ENCODE data around the gene BMF.
"Not testable (repeated sequence)": the region's sequence is repeated elsewhere in the genome, so short reads cannot be mapped to it uniquely, and the experiment has no call there.

BMF gene

DNA sequence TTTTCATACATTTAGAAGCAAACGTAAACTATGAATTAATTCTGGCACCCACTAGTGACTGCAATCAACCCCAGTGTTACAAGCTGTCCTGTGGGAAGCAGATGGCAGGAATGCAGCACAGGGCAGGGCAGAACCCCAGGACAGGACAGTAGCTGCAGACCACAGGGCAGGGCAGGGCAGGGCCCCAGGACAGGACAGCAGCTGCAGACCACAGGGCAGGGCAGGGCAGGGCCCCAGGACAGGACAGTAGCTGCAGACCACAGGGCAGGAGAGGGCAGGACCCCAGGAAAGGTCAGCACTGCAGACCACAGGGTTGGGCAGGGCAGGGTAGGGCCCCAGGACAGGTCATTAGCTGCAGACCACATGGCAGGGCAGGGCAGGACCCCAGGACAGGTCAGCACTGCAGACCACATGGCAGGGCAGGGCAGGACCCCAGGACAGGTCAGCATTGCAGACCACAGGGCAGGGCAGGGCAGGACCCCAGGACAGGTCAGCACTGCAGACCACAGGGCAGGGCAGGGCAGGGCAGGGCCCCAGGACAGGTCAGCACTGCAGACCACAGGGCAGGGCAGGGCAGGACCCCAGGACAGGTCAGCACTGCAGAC, 27.3 kb upstream of the BMF start:
- not testable (repeated sequence) for H3K9me3 Mint-ChIP-seq; H3K27me3 Mint-ChIP-seq; H3K27ac Mint-ChIP-seq; H3K4me1 Mint-ChIP-seq; H3K4me3 Mint-ChIP-seq; DNase-seq; ATAC-seq; H3K36me3 Mint-ChIP-seq (ENCODE audit: low read depth)

DNA sequence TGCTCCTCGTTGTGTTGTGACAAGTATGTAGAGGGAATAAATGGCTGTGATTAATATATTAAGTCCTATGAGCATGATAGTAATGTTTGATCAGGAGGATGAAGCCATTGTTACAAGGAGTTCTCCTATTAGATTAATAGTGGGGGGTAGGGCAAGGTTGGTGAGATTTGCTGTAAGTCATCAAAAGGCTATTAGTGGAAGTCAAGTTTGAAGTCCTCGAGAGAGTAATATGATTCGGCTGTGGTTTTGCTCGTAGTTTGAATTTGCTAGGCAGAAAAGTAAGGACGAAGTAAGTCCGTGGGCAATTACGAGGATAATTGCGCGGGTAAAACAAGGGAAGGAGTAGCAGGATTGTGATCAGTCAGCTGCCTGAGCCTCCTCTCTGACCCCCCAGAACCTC, 26.2 kb upstream of the BMF start:
- no peaks in the 10 kb centered on the region for H3K36me3 Mint-ChIP-seq (ENCODE audit: low read depth)
- DNase-seq: no peak
- ATAC-seq: no peak
- no peak overlapping the region for H3K27ac Mint-ChIP-seq
- H3K4me1 Mint-ChIP-seq: no peaks in the 10 kb centered on the region
- no peaks in the 10 kb centered on the region for H3K27me3 Mint-ChIP-seq
- H3K9me3 Mint-ChIP-seq: no peaks in the 10 kb centered on the region
- H3K4me3 Mint-ChIP-seq: no peak overlapping the region

DNA sequence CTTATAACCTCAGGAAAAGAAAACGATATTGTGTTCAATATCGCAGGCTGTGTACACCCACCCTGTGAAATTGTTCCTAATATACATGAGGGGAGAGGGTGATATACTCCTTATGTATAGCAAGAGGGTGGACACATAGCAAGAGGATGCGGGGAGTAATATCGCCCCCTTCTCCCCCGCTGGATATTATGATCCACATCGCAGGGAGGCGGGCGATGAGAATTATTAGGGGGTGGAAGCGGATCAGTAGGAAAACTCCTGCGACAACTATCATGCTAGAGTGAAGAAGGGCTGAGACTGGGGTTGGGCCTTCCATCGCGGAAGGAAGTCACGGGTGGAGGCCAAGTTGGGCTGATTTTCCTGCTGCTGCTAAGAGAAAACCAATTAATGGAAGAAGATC, 24.9 kb upstream of the BMF start:
- Mint-ChIP-seq H3K9me3 (no peaks in the 10 kb centered on the region), H3K36me3 (ENCODE audit: low read depth) (no peaks in the 10 kb centered on the region), H3K27me3 (no peaks in the 10 kb centered on the region), H3K4me1 (no peaks in the 10 kb centered on the region), H3K27ac (no peak overlapping the region), H3K4me3 (no peak overlapping the region)
- ATAC-seq (no peak), DNase-seq (no peak)

DNA sequence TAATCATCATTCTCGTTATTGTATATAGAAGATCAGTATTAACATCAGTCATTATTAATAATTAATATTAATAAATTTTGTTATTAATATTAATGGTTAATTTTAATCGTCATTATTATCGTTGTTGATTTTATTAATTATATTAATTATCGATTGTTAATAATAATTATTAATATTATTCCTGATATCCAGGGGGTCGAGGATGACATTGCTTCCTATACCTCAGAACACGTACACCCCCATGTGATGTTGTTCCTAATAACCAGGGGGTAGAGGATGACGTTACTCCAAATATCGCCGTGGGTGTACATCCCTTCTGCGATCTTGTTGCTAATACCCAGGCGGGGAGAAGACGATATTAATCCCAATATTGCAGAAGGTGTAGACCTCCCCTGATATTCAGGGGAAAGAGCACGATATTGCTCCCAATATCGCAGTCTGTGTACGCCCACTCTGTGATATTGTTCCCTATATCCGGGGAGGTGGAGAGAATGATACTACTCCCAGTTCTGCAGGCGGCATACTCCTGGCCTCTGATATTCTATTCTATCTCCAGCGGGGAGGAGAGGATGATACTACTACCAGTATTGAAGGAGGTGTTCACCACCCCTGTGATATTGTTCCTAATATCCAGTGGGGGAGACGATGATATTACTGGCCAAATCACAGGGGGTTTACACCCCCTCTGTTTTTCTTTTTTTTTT, 22.3 kb upstream of the BMF start:
- no peaks in the 10 kb centered on the region for H3K4me1 Mint-ChIP-seq
- H3K4me3 Mint-ChIP-seq: no peak overlapping the region
- ATAC-seq: no peak
- DNase-seq: no peak
- no peaks in the 10 kb centered on the region for H3K27me3 Mint-ChIP-seq
- no peaks in the 10 kb centered on the region for H3K36me3 Mint-ChIP-seq (ENCODE audit: low read depth)
- H3K27ac Mint-ChIP-seq: peak overlapping the region; percentile 62
- H3K9me3 Mint-ChIP-seq: no peaks in the 10 kb centered on the region

DNA sequence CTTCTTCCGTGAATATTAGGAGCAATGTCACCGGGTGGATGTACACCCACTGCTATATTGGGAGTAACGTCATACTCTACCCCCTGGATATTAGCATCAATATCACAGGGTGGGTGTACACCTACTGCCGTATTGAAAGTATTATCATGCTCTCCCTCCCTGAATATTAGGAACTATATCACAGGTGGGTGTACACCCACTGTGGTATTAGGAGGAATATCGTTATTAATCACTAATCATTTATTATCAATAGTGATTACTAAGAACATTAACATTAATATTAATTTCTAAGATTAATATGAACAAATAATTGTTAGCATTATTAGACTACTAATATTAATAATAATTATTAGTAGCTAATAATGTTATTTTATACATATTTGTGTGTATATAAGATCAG, 21.4 kb upstream of the BMF start:
- ATAC-seq: no peak
- Mint-ChIP-seq H3K27me3 (no peaks in the 10 kb centered on the region), H3K36me3 (ENCODE audit: low read depth) (no peaks in the 10 kb centered on the region), H3K9me3 (no peaks in the 10 kb centered on the region), H3K4me3 (no peak overlapping the region), H3K27ac (no peak overlapping the region), H3K4me1 (no peaks in the 10 kb centered on the region)
- no peak for DNase-seq

DNA sequence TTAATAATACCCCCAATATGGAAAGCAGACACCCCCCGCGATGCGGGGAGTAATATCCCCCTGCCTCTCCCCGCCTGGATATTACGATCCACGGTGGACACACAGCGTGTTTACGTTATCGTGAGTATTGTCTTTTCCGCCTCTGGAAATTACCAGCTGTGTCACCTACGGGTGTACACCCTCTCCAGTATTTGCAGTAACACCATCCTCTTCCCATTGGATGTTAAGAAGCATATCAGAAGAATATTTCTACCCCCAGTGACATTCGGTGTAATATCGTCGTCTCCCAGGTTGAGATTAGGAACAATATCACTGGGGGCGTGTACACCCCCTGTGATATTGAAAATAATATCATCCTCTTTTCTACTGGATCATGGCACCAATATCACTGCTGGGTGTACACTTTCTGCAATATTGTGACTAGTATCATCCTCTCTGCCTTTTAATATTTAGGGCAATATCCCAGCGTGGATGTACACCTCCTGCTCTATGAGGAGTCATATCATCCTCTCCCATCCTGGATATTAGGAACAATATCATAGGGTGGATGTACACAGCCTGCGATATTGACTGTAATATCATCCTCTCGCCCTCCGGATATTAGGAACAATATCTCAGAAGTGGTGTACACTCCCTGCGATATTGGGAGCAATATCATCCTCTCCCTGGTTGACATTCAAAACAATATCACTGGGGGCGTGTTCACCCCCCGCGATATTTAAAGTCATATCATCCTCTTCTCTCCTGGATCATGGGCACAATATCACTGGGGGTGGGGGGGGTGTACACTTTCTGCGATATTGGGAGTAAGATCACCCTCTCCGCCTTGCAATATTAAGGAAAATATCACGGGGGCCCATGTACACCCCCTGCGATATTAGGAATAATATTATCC, 20.3 kb upstream of the BMF start:
- Mint-ChIP-seq H3K36me3 (ENCODE audit: low read depth) (no peaks in the 10 kb centered on the region), H3K27ac (no peak overlapping the region), H3K4me1 (no peaks in the 10 kb centered on the region), H3K27me3 (no peaks in the 10 kb centered on the region), H3K4me3 (no peak overlapping the region), H3K9me3 (no peaks in the 10 kb centered on the region)
- no peak for ATAC-seq
- DNase-seq: no peak

DNA sequence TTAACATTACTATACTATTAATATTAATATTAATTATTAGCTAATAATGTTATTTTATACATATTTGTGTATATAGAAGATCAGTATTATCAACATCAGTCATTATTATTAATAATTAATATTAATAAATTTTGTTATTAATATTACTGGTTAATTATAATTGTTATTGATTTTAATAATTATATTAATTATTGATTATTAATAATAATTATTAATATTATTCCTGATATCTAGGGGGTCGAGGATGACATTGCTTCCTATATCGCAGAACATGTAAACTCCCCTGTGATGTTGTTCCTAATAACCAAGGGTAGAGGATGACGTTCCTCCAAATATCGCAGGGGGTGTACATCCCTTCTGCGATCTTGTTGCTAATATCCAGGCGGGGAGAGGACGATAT, 17.3 kb upstream of the BMF start:
- H3K4me3 Mint-ChIP-seq: no peak overlapping the region
- ATAC-seq (no peak), DNase-seq (no peak)
- no peaks in the 10 kb centered on the region for H3K36me3 Mint-ChIP-seq (ENCODE audit: low read depth)
- H3K27me3 Mint-ChIP-seq: no peaks in the 10 kb centered on the region
- H3K4me1 Mint-ChIP-seq: no peaks in the 10 kb centered on the region
- no peak overlapping the region for H3K27ac Mint-ChIP-seq
- no peaks in the 10 kb centered on the region for H3K9me3 Mint-ChIP-seq

DNA sequence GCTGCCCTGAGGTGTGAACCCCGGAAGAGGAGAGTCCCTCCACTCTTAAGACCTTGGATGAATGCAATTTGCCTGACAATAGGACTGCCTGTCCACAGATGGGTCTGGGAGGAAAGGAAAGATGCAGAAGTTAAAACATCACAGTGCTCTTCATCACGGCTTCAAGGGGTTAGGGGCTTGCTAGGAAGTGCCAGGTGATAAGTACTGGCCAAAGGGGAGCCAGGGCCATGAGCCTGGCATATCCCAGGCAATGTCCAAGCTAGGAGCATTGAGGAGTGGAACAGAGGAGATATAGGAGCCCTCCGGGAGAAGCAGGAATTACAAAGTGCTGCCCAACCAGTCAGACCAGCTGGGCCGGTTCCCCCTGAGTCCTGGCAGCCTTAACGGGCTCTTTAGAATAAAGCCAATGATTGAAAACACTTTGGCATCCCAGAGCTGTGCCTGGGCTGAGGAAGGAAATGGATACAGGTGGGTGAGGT, 16.2 kb upstream of the BMF start:
- DNase-seq; H3K27me3 Mint-ChIP-seq; ATAC-seq; H3K36me3 Mint-ChIP-seq (ENCODE audit: low read depth); H3K9me3 Mint-ChIP-seq; H3K4me1 Mint-ChIP-seq; H3K4me3 Mint-ChIP-seq; H3K27ac Mint-ChIP-seq: not testable (repeated sequence)

DNA sequence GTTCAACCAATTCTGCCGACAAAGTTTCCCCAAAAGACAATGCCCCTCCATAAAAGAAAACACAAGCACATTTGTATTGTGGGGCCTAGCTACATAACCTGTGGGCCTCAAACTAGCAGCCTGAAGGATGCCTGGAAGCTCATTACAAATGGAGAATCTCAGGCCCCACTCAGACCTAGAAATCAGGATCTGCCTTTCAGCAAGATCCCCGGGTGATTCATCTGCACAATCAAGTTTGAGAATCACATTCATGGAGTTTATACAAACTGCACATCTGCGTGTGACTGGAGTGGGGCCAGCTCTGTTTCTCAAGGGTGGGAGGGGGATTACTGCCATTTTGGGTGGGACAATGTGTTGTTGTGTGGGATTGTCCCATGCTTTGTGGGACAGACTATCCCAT, 15.7 kb upstream of the BMF start:
- H3K4me1 Mint-ChIP-seq; H3K27ac Mint-ChIP-seq; H3K27me3 Mint-ChIP-seq; H3K36me3 Mint-ChIP-seq (ENCODE audit: low read depth); H3K9me3 Mint-ChIP-seq; ATAC-seq; DNase-seq; H3K4me3 Mint-ChIP-seq: not testable (repeated sequence)

DNA sequence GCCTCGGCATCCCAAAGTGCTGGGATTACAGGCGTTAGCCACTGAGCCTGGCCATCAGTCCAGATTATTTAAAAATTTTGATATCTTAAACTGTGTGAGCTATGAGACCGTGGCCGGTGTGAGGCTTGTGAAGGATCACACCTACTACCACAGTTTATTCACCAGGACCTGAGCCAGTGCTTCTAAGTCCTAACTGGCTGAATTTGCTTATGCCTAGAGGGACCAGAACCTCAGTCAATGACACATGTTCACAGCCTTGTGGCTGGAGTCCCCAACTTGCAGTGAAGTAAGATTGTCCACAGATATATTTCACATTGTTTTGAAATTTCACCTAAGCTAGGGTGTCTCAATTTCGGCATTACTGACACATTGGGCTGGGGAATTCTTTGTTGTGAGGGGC, 15.2 kb upstream of the BMF start:
- not testable (repeated sequence) for H3K4me1 Mint-ChIP-seq; H3K27ac Mint-ChIP-seq; DNase-seq; H3K36me3 Mint-ChIP-seq (ENCODE audit: low read depth); ATAC-seq; H3K9me3 Mint-ChIP-seq; H3K4me3 Mint-ChIP-seq; H3K27me3 Mint-ChIP-seq

DNA sequence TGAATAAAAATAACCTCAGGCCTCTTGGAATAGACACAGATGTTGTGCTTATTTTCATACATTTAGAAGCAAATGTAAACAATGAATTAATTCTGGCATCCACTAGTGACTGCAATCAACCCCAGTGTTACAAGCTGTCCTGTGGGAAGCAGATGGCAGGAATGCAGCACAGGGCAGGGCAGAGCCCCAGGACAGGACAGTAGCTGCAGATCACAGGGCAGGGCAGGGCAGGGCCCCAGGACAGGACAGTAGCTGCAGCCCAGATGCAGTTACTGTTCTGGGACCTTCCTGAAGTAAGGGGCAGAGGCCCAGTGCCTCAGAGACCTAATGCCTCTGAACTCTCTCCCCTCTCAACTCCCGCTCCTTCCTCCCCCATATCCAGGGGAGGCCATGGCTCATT, 14.3 kb upstream of the BMF start:
- H3K4me3 Mint-ChIP-seq; H3K27ac Mint-ChIP-seq; H3K9me3 Mint-ChIP-seq; ATAC-seq; H3K27me3 Mint-ChIP-seq; H3K4me1 Mint-ChIP-seq; H3K36me3 Mint-ChIP-seq (ENCODE audit: low read depth); DNase-seq: not testable (repeated sequence)

DNA sequence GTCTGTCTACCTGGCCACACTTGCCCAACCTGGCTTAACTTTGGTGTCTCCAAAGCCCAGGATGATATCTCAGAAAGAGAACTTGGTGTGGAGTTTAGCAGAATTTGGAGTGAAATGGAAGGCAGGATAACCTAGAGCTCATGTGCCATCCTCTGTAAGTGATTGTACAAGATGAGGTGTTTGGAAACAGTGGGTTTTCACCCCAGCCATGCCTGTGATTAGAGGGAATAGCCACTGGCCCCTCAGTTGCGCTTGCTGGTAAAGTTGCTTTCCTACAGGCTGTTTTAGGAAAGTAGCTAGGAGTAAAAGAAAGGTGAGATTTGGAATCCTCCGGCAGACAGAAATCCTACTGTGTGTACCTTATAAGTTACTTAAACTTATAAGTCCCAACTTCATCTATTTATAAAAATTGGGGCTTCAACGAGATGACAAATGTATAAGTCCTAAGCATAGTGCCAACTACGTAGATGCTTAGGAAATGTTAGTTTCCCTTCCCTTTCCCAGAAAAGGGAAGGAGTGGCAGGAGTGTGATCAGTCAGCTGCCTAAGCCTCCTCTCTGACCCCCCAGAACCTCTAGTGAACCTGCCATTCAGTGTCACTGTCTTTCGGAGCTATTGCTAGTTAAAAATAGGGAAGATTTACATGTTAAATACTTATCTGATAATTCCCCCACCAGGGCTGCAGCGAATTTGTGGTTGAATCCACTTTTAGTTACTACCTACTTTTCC, 13.4 kb upstream of the BMF start:
- ATAC-seq (no peak), DNase-seq (no peak)
- Mint-ChIP-seq H3K4me3 (no peak overlapping the region), H3K36me3 (ENCODE audit: low read depth) (no peaks in the 10 kb centered on the region), H3K27ac (no peak overlapping the region), H3K4me1 (no peaks in the 10 kb centered on the region), H3K27me3 (no peaks in the 10 kb centered on the region), H3K9me3 (no peaks in the 10 kb centered on the region)

DNA sequence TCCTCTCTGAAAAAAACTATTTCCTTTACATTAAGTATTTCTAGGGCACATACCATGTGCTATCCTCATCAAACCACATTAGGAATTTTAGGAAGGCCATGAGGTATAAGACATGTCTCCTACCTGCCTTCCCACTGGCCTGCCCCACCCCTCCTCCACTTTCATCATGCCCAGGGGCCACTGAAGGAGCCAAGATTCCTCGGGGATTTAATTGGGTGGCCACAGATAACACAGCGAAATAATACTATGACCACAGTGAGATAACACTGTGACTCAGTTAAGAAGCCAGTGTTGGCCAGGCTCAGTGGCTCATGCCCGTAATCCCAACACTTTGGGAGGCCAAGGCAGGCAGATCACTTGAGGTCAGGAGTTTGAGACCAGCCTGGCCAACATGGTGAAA, 9.8 kb upstream of the BMF start:
- Mint-ChIP-seq H3K4me3 (no peak overlapping the region), H3K27ac (no peak overlapping the region), H3K36me3 (ENCODE audit: low read depth) (no peaks in the 10 kb centered on the region), H3K27me3 (no peaks in the 10 kb centered on the region), H3K4me1 (peaks cover 15% of the 10 kb centered on the region), H3K9me3 (no peaks in the 10 kb centered on the region)
- DNase-seq (no peak), ATAC-seq (no peak)

DNA sequence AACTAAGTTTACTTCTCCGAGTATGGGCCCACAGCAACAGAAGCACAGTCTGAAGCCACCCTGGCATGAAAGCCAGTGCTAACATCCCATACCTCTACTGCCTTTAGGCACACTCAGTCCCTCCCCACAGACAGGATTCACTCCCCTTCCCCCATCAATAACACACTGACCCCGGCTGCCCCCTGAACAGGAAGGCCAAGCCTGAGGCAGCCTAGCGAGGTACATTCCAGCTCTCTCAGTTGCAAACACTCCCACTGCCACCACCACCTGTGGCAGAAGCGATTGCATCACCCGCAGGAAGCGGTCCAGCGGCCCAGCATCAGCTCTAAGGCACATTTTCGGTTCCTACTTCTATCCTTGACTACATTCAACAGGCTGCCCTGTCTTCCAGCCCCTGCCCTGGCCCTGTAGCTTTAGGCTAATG, 7.0 kb upstream of the BMF start:
- Mint-ChIP-seq H3K4me3 (peak overlapping the region; percentile 50), H3K36me3 (ENCODE audit: low read depth) (no peaks in the 10 kb centered on the region), H3K9me3 (no peaks in the 10 kb centered on the region), H3K27ac (peak overlapping the region; percentile 76), H3K27me3 (peaks cover 7% of the 10 kb centered on the region), H3K4me1 (peaks cover 15% of the 10 kb centered on the region)
- DNase-seq (peak; percentile 55), ATAC-seq (peak; percentile 90)

All from activated naive CD8-positive, alpha-beta T cell treated with anti-CD3 and anti-CD28 coated beads, Interleukin-2, amount 50 U/mL, for 24 hours (primary cell).